DND-41 (cell line): Measurements from ENCODE around the gene LRATD1.

Experiments used
- CTCF ChIP-seq: IDR thresholded peaks from 2 replicates; pipeline ENCODE4 v1.5.1; 2012; ENCODE audit warnings: borderline replicate concordance, low read length, moderate library complexity, mild to moderate bottlenecking; ENCODE audit not compliant: poor library complexity, severe bottlenecking; ENCODE audit errors: extremely low read depth
- EZH2 ChIP-seq: IDR thresholded peaks from 3 replicates; pipeline ENCODE4 v1.6.1; 2012; ENCODE audit warnings: borderline replicate concordance, low read depth, mild to moderate bottlenecking, moderate library complexity, low read length, inconsistent platforms; ENCODE audit not compliant: severe bottlenecking

- no peak for TF ChIP-seq CTCF
- TF ChIP-seq EZH2, result no peak
Observed at GRCh38 chr2:14619441-14619840, 13.1 kb upstream of the LRATD1 start.
